Activated T-cell treated with anti-CD3 and anti-CD28 coated beads, Interleukin-2, amount 50 U/mL, for 24 hours (primary cell): Measurements from ENCODE around the gene PRDX5.

Experiments used
- DNase-seq: peaks from one replicate; pipeline ENCODE4 v3.0.0-alpha.2; 2020
- H3K27ac Mint-ChIP-seq: 2 replicates; pipeline ENCODE4 v1.8.0; 2020; ENCODE audit warnings: mild to moderate bottlenecking, mixed read lengths
- H3K27me3 Mint-ChIP-seq: 2 replicates; pipeline ENCODE4 v1.8.0; 2020; ENCODE audit warnings: mixed read lengths
- H3K36me3 Mint-ChIP-seq: 2 replicates; pipeline ENCODE4 v1.8.0; 2020; ENCODE audit warnings: low read depth, mixed read lengths
- H3K4me1 Mint-ChIP-seq: 2 replicates; pipeline ENCODE4 v1.8.0; 2020; ENCODE audit warnings: low read depth, mixed read lengths
- H3K4me3 Mint-ChIP-seq: 2 replicates; pipeline ENCODE4 v1.8.0; 2020; ENCODE audit warnings: mild to moderate bottlenecking, moderate library complexity, mixed read lengths
- H3K9me3 Mint-ChIP-seq: 2 replicates; pipeline ENCODE4 v1.8.0; 2020; ENCODE audit warnings: mixed read lengths

PRDX5 gene

GRCh38 chr11:64361659-64362058, 43.7 kb downstream of the PRDX5 start:
- Mint-ChIP-seq H3K36me3 (peaks cover 79% of the 10 kb centered on the region), H3K27ac (no peak overlapping the region), H3K9me3 (no peaks in the 10 kb centered on the region)

DNA sequence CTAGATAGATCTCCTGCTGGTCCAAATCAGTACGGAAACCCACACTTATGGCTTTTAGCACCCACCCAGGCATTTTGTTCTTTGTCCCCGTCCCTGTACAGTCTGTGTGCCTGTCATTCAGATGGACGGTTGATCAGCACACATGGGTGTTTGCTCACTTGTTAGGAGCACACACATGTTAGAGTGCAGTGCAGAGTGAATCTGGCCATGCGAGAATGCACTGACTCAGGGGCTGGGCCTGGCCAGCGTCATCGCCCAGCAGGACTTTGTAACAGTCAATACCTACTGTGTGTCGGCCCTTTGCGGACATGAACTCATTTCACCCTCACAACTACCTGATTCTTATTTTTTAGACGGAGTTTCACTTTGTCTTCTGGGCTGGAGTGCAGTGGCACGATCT, 44.4 kb downstream of the PRDX5 start:
- no peaks in the 10 kb centered on the region for H3K9me3 Mint-ChIP-seq
- peaks cover 82% of the 10 kb centered on the region for H3K36me3 Mint-ChIP-seq
- no peaks in the 10 kb centered on the region for H3K27me3 Mint-ChIP-seq
- H3K4me3 Mint-ChIP-seq, result no peak overlapping the region
- no peak for DNase-seq
- H3K4me1 Mint-ChIP-seq, result peaks cover 42% of the 10 kb centered on the region
- peak overlapping the region; percentile 44 for H3K27ac Mint-ChIP-seq

More at GRCh38 chr11:64361659-64362058, 43.7 kb downstream of the PRDX5 start:
- H3K4me3 Mint-ChIP-seq, result peak overlapping the region; percentile 4
- no peak for DNase-seq
- H3K4me1 Mint-ChIP-seq, result peaks cover 42% of the 10 kb centered on the region
- H3K27me3 Mint-ChIP-seq, result no peaks in the 10 kb centered on the region

GRCh38 chr11:64364435-64364834, 46.5 kb downstream of the PRDX5 start:
- H3K9me3 Mint-ChIP-seq, result no peaks in the 10 kb centered on the region
- H3K27me3 Mint-ChIP-seq, result no peaks in the 10 kb centered on the region
- no peak overlapping the region for H3K4me3 Mint-ChIP-seq
- H3K27ac Mint-ChIP-seq, result no peak overlapping the region
- DNase-seq, result no peak
- peaks cover 28% of the 10 kb centered on the region for H3K4me1 Mint-ChIP-seq
- H3K36me3 Mint-ChIP-seq, result peaks cover 92% of the 10 kb centered on the region

- no peak for DNase-seq
- Mint-ChIP-seq H3K36me3 (peaks cover 91% of the 10 kb centered on the region), H3K4me3 (no peak overlapping the region), H3K27ac (no peak overlapping the region), H3K4me1 (peaks cover 23% of the 10 kb centered on the region), H3K9me3 (no peaks in the 10 kb centered on the region), H3K27me3 (no peaks in the 10 kb centered on the region)
Measured at GRCh38 chr11:64364911-64365310, 47.0 kb downstream of the PRDX5 start.

DNA sequence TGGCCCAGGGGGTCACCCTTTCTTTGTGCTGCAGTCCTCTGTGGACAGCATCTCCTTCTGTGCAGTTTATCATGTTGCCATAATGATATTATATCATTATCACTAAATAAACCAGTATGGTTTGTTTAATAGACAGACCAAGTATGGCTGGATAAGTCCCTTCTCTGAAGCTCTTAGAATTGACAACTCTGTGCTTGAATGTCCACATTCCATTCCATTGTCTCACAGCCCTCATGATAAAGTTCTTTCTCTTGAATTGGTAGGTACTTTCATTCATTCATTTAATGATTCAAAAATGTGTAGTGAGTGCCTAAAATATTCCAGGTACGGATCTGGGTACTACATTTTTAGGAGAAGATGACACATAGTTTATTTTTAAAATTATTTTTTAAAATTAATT, 48.8 kb downstream of the PRDX5 start:
- H3K36me3 Mint-ChIP-seq, result peaks cover 88% of the 10 kb centered on the region
- no peaks in the 10 kb centered on the region for H3K9me3 Mint-ChIP-seq
- no peak overlapping the region for H3K27ac Mint-ChIP-seq
- peaks cover 7% of the 10 kb centered on the region for H3K4me1 Mint-ChIP-seq
- no peak overlapping the region for H3K4me3 Mint-ChIP-seq
- DNase-seq, result no peak
- H3K27me3 Mint-ChIP-seq, result no peaks in the 10 kb centered on the region

DNA sequence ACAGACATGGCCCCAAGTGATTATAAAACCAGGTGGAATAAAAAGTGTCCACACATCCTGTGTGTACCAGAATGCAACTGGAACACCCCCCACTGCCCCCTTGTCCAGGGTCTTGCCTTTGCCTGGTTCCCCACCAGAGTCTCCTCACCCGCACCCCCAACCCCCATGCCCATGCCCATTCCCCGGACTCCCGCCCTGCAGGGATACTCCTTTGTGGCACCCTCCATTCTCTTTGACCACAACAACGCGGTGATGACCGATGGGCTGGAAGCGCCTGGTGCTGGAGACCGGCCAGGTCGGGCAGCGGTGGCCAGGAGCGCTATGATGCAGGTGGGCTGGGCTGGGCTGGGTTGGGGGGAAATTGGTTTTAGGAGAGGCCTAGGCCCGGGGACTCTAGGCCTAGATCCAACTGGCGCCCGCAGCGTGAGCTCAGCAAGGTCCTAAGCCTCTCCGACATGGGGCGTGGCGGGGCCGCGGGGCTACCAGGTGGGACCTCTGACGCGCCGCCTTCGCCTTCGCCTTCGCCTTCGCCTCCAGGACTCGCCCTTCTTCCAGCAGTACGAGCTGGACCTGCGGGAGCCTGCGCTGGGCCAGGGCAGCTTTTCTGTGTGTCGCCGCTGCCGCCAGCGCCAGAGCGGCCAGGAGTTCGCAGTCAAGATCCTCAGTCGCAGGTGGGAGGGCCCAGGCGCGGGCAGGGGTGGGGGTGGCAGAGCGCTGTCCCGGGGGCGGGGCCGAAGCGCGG, 50.2 kb downstream of the PRDX5 start:
- H3K27ac Mint-ChIP-seq, result no peak overlapping the region
- no peaks in the 10 kb centered on the region for H3K4me1 Mint-ChIP-seq
- H3K9me3 Mint-ChIP-seq, result no peaks in the 10 kb centered on the region
- no peak overlapping the region for H3K4me3 Mint-ChIP-seq
- H3K36me3 Mint-ChIP-seq, result peaks cover 76% of the 10 kb centered on the region
- H3K27me3 Mint-ChIP-seq, result no peaks in the 10 kb centered on the region
- no peak for DNase-seq

DNA sequence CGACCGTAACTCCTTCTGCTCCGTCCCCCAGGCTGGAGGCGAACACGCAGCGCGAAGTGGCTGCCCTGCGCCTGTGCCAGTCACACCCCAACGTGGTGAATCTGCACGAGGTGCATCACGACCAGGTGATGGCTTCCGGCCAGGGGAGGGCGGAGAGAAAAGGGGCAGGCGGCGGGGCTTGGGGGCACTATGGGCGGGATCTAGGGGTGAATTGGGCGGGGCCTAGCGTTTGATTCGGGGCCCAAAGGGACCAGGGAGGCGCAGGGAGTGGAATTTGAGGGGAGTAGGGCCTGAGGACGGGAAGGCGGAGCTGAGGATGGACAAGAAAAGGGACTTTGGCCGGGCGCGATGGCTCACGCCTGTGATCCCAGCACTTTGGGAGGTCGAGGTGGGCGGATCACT, 50.8 kb downstream of the PRDX5 start:
- DNase-seq, result no peak
- Mint-ChIP-seq H3K36me3 (peaks cover 70% of the 10 kb centered on the region), H3K27me3 (no peaks in the 10 kb centered on the region), H3K9me3 (no peaks in the 10 kb centered on the region), H3K4me3 (no peak overlapping the region), H3K4me1 (no peaks in the 10 kb centered on the region), H3K27ac (no peak overlapping the region)

GRCh38 chr11:64369440-64370421, 51.8 kb downstream of the PRDX5 start:
- no peaks in the 10 kb centered on the region for H3K4me1 Mint-ChIP-seq
- H3K27me3 Mint-ChIP-seq, result no peaks in the 10 kb centered on the region
- no peaks in the 10 kb centered on the region for H3K9me3 Mint-ChIP-seq
- peaks cover 63% of the 10 kb centered on the region for H3K36me3 Mint-ChIP-seq
- DNase-seq, result no peak
- no peak overlapping the region for H3K4me3 Mint-ChIP-seq
- no peak overlapping the region for H3K27ac Mint-ChIP-seq

- no peak overlapping the region for H3K27ac Mint-ChIP-seq
Measured at GRCh38 chr11:64371201-64371600, 53.3 kb downstream of the PRDX5 start.

More at GRCh38 chr11:64371201-64371600, 53.3 kb downstream of the PRDX5 start:
- H3K4me3 Mint-ChIP-seq, result no peak overlapping the region
- no peaks in the 10 kb centered on the region for H3K27me3 Mint-ChIP-seq
- no peaks in the 10 kb centered on the region for H3K4me1 Mint-ChIP-seq
- H3K36me3 Mint-ChIP-seq, result peaks cover 48% of the 10 kb centered on the region
- H3K9me3 Mint-ChIP-seq, result no peaks in the 10 kb centered on the region
- DNase-seq, result no peak
